Measurements from ENCODE around the gene ATP11A.
"Not testable (repeated sequence)": the region's sequence is repeated elsewhere in the genome, so short reads cannot be mapped to it uniquely, and the experiment has no call there.

Gene ATP11A

GRCh38 chr13:112825875-112826274, 136.0 kb downstream of the ATP11A start:
- no peak for DNase-seq

- no peak for DNase-seq
Measured at GRCh38 chr13:112826565-112826964, 136.7 kb downstream of the ATP11A start.

- no peak for DNase-seq
Measured at GRCh38 chr13:112828082-112828699, 138.4 kb downstream of the ATP11A start.

- no peak for DNase-seq
Measured at GRCh38 chr13:112828756-112829155, 138.9 kb downstream of the ATP11A start.

- DNase-seq = no peak
Measured at GRCh38 chr13:112831196-112831595, 141.4 kb downstream of the ATP11A start.

GRCh38 chr13:112831801-112832200, 142.0 kb downstream of the ATP11A start:
- DNase-seq = no peak

- DNase-seq = no peak
Measured at GRCh38 chr13:112832811-112833210, 143.0 kb downstream of the ATP11A start.

- DNase-seq = no peak
Measured at GRCh38 chr13:112833551-112834257, 143.9 kb downstream of the ATP11A start.

GRCh38 chr13:112835344-112835743, 145.5 kb downstream of the ATP11A start:
- DNase-seq = no peak

GRCh38 chr13:112835796-112836195, 146.0 kb downstream of the ATP11A start:
- no peak for DNase-seq

GRCh38 chr13:112836940-112837339, 147.1 kb downstream of the ATP11A start:
- no peak for DNase-seq

GRCh38 chr13:112837371-112838037, 147.7 kb downstream of the ATP11A start:
- no peak for DNase-seq

GRCh38 chr13:112838038-112838841, 148.4 kb downstream of the ATP11A start:
- no peak for DNase-seq

- no peak for DNase-seq
Measured at GRCh38 chr13:112838842-112839117, 148.9 kb downstream of the ATP11A start.

GRCh38 chr13:112839356-112840105, 149.7 kb downstream of the ATP11A start:
- DNase-seq = no peak

- DNase-seq = no peak
Measured at GRCh38 chr13:112840472-112841302, 150.8 kb downstream of the ATP11A start.

- DNase-seq = not testable (repeated sequence)
Measured at GRCh38 chr13:112841303-112842015, 151.6 kb downstream of the ATP11A start.

- no peak for DNase-seq
Measured at GRCh38 chr13:112842343-112842856, 152.6 kb downstream of the ATP11A start.

- DNase-seq = no peak
Measured at GRCh38 chr13:112842931-112843391, 153.1 kb downstream of the ATP11A start.

- no peak for DNase-seq
Measured at GRCh38 chr13:112843392-112844111, 153.7 kb downstream of the ATP11A start.
